Measurements from ENCODE around the gene INTS2.

DNA sequence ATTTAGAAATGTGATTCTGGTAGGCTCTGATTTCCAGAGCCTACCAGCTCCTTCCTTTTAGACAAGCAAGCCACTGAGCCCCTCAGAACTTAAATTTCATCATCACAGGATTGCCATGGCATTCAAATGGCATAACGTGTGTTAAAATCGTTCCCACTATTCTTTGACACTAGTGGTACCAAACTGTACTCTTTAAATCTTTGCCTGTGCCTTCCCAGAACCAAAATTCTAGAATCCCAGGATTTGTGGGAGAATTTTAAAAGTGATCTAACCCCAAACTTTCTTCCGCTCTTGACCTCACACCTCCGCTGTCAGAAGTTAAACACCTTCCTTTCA lies 287 bp upstream of the INTS2 start:
- TF ChIP-seq, protein P1, sequence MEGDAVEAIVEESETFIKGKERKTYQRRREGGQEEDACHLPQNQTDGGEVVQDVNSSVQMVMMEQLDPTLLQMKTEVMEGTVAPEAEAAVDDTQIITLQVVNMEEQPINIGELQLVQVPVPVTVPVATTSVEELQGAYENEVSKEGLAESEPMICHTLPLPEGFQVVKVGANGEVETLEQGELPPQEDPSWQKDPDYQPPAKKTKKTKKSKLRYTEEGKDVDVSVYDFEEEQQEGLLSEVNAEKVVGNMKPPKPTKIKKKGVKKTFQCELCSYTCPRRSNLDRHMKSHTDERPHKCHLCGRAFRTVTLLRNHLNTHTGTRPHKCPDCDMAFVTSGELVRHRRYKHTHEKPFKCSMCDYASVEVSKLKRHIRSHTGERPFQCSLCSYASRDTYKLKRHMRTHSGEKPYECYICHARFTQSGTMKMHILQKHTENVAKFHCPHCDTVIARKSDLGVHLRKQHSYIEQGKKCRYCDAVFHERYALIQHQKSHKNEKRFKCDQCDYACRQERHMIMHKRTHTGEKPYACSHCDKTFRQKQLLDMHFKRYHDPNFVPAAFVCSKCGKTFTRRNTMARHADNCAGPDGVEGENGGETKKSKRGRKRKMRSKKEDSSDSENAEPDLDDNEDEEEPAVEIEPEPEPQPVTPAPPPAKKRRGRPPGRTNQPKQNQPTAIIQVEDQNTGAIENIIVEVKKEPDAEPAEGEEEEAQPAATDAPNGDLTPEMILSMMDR (IDR thresholded peaks at IDR 0.05; ENCODE audit: insufficient read depth, low read length), result no peak
- TF ChIP-seq, protein P2, sequence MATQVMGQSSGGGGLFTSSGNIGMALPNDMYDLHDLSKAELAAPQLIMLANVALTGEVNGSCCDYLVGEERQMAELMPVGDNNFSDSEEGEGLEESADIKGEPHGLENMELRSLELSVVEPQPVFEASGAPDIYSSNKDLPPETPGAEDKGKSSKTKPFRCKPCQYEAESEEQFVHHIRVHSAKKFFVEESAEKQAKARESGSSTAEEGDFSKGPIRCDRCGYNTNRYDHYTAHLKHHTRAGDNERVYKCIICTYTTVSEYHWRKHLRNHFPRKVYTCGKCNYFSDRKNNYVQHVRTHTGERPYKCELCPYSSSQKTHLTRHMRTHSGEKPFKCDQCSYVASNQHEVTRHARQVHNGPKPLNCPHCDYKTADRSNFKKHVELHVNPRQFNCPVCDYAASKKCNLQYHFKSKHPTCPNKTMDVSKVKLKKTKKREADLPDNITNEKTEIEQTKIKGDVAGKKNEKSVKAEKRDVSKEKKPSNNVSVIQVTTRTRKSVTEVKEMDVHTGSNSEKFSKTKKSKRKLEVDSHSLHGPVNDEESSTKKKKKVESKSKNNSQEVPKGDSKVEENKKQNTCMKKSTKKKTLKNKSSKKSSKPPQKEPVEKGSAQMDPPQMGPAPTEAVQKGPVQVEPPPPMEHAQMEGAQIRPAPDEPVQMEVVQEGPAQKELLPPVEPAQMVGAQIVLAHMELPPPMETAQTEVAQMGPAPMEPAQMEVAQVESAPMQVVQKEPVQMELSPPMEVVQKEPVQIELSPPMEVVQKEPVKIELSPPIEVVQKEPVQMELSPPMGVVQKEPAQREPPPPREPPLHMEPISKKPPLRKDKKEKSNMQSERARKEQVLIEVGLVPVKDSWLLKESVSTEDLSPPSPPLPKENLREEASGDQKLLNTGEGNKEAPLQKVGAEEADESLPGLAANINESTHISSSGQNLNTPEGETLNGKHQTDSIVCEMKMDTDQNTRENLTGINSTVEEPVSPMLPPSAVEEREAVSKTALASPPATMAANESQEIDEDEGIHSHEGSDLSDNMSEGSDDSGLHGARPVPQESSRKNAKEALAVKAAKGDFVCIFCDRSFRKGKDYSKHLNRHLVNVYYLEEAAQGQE (IDR thresholded peaks at IDR 0.05; ENCODE audit: insufficient replicate concordance, low read depth), result no peak
